GM13976 (cell line): ENCODE data around the gene RIBC2.

Experiments used
- DNase-seq: peaks from one replicate; pipeline ENCODE4 v3.0.0; 2012; ENCODE audit warnings: low spot score
- CTCF ChIP-seq: IDR thresholded peaks from 2 replicates; pipeline ENCODE4 v1.5.1; 2012; ENCODE audit warnings: borderline replicate concordance, mild to moderate bottlenecking; ENCODE audit not compliant: insufficient read depth; ENCODE audit errors: extremely low read depth, missing control alignments, control extremely low read depth
- in situ Hi-C: fragments of 300-500 bp; cut with MboI; formaldehyde crosslinking; loops from one replicate; pipeline ENCODE4 v1.12.0; 2022; ENCODE audit warnings: low sequenced_read_pairs, mixed read lengths, inconsistent platforms; ENCODE audit not compliant: unreplicated experiment

Gene RIBC2

DNA sequence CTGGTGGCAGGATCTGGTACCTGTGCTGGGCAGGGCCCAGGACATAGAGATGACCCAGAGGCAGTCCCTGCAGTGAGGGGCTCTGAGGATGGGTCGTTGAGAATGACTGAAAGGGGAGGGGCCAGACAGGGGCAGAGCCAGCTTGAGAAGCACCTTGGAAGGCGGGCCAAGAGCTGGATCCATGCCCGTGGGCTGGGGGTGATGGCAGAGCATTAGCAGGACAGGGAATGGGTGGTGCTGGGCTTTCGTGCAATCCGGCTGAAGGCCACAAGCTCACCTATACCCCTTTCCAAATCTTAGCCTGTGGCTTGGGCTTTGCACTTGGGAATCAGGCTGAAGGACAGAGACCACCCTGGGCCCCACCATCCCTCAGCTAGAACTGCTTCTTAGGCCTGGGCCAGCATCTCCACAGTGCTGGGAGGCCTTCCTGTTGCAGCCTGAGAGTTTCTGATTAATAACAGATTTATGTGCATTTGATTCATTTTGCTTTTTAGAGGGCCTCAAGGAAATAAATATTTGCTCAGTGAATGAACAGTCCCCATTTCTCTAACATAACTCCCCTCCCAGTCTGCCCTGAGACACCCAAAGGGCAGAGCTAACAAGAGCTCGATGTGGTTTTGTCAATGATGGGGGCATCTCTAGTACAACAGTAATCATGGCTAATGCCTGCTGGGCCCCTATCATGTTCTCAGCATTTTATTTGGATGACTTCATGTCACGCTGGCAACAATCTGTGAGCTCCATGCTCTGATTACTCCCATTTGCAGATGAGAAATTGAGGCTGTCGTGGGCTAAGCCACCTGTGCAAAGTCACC is 39.3 kb downstream of the RIBC2 start:
- no peak for TF ChIP-seq CTCF
- in situ Hi-C loops = no loop called here

DNA sequence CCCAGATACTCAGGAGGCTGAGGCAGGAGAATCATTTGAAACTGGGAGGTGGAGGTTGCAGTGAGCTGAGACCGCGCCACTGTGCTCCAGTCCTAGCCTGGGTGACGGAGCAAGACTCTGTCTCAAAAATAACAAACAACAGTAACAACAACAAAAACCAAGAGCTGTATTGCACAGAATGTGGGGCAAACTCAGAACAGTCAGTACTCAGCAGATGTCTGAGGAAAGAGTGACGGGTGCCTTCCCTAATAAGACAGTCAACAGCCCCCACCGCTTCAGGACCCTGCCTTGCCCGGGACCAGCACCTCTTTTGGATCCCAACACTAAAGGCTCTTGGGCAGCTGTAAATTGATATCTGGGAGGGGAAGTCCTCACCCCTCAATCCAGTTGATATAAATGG is 40.3 kb downstream of the RIBC2 start:
- DNase-seq = no peak
- in situ Hi-C loops = no loop called here
- TF ChIP-seq CTCF = no peak

More for the DNA sequence above, 39.3 kb downstream of the RIBC2 start:
- DNase-seq = no peak

DNA sequence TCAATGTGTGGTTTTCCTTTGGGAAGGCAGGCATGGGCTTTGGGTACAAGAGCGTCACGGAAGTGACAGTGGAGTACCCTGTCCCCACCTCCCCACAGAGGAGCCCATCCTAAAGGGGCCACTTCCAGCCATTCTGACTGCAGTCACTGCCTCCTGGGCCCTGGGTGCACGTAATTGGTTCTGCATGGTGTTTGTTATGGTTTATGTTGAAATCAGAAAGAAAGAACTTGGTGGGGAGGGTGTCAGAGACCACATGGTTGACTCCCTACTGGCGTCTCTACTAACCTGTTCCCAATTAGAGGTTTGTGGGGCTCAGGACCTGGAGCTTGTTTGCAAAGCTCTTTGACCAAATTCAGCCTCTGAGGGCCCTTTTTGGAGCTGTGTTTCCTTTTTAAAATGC is 40.8 kb downstream of the RIBC2 start:
- no peak for TF ChIP-seq CTCF
- no peak for DNase-seq
- in situ Hi-C loops = no loop called here

DNA sequence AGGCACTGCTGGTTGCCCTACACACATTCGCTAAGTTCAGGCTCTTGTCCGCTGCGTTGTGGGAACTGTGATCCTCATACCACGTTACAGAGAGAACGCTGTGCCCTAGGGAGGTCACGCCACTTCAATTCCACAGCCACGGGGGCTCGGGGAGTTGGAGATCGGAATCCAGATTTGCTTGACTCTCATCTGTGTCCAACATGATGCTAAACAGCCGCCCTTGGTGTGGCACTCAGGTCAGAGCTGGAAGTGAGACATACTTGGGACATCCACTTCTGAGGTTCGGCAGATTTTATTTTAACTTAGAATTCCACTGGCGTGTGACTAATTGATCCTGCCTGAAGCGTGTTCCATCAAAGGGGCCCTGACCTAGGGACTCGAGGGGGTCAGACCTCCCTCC is 41.7 kb downstream of the RIBC2 start:
- TF ChIP-seq CTCF = no peak
- no peak for DNase-seq
- in situ Hi-C loops = no loop called here

DNA sequence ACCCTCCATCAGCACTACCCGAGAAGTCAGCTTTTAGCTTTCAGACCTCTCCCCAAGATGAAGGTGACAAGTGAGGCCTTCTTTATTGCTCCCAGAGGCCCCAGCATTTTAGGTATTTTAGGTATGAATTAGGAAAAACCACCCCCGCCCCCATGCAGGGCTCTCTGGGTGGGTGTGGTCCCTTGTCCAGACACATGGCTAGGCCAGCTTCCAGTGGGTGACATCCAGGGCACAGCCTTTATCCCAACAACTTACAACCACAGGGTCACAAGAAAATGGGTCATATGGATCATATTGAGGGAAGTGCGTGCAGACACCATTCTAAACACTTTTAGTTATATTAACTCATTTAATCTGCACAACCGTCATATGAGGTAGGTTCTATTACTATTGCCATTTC is 42.1 kb downstream of the RIBC2 start:
- no peak for DNase-seq
- TF ChIP-seq CTCF = no peak
- in situ Hi-C loops = no loop called here

DNA sequence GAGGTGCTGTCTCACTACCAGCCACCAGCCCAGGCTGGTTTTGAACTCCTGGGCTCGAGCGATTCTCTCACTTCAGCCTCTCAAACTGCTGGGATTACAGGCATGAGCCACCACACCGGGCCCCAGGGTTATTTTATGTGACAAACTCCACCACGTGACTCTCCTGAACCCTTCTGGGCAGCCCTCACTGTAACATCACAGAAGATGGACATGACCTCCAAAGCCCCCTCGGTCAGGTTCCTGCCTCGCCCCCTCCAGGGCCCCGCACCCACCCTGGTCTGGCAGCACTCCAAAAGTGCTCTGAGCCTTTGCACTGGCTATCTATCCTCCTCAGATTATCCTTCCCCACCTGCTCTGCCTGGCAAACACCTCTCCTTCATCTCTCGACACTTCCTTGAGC is 43.3 kb downstream of the RIBC2 start:
- in situ Hi-C loops = no loop called here
- TF ChIP-seq CTCF = no peak
- no peak for DNase-seq
